GM23338 (cell line): ENCODE results near the gene LINGO1. TPM values are rescaled to one million over a fixed set of nuclear protein-coding genes. Genes with fewer than 3 reads are reported as not detected.
A peak's percentile ranks its signal among the peaks of the same experiment; 100 is the strongest.

ENCODE experiments used
- ATAC-seq: fragments of 200-7000 bp; cut with Tn5 transposase; 3 replicates; pipeline ENCODE4 v1.9.1; 2020
- DNase-seq: peaks from one replicate; pipeline ENCODE4 v3.0.0-alpha.2; 2015; ENCODE audit warnings: low spot score
- H2AFZ ChIP-seq: fragments of 200-600 bp; sonication (generic); 2 replicates; pipeline ENCODE4 v1.8.0; 2016; ENCODE audit warnings: antibody characterized with exemption, mild to moderate bottlenecking, moderate library complexity
- H3F3A ChIP-seq: fragments of 200-600 bp; sonication (generic); replicated peaks from 2 replicates; pipeline ENCODE4 v1.8.0; 2017; ENCODE audit warnings: antibody characterized with exemption, mixed run types, low read depth
- H3K27ac ChIP-seq: fragments of 200-600 bp; sonication (generic); 2 replicates; pipeline ENCODE4 v1.6.1; 2016; ENCODE audit warnings: low read depth
- H3K27me3 ChIP-seq: fragments of 200-600 bp; sonication (generic); 2 replicates; pipeline ENCODE4 v1.8.0; 2016; ENCODE audit warnings: mild to moderate bottlenecking, mixed run types, moderate library complexity; ENCODE audit not compliant: insufficient read depth
- H3K36me3 ChIP-seq: fragments of 200-600 bp; sonication (generic); 2 replicates; pipeline ENCODE4 v1.8.0; 2016; ENCODE audit warnings: mild to moderate bottlenecking; ENCODE audit not compliant: insufficient read depth
- H3K4me1 ChIP-seq: fragments of 200-600 bp; sonication (generic); 2 replicates; pipeline ENCODE4 v1.8.0; 2016; ENCODE audit warnings: mild to moderate bottlenecking, moderate library complexity; ENCODE audit not compliant: insufficient read depth
- H3K4me2 ChIP-seq: fragments of 200-600 bp; sonication (generic); 2 replicates; pipeline ENCODE4 v1.7.1; 2017; ENCODE audit warnings: mixed run types
- H3K4me3 ChIP-seq: fragments of 200-600 bp; sonication (generic); 2 replicates; pipeline ENCODE4 v1.6.1; 2016; ENCODE audit warnings: mixed run types
- H3K79me2 ChIP-seq: fragments of 200-600 bp; sonication (generic); replicated peaks from 2 replicates; pipeline ENCODE4 v1.8.0; 2017; ENCODE audit warnings: mild to moderate bottlenecking; ENCODE audit not compliant: insufficient read depth
- H3K9me2 ChIP-seq: fragments of 200-600 bp; sonication (generic); 2 replicates; pipeline ENCODE4 v1.8.0; 2017; ENCODE audit not compliant: insufficient read depth
- H4K20me1 ChIP-seq: fragments of 200-600 bp; sonication (generic); replicated peaks from 2 replicates; pipeline ENCODE4 v1.8.0; 2017; ENCODE audit warnings: mild to moderate bottlenecking; ENCODE audit not compliant: insufficient read depth
- H3K27ac Mint-ChIP-seq: 2 replicates; pipeline ENCODE4 v1.8.0; 2020; ENCODE audit warnings: inconsistent platforms, mild to moderate bottlenecking, moderate library complexity, mixed read lengths
- H3K27me3 Mint-ChIP-seq: 3 replicates; pipeline ENCODE4 v1.8.0; 2022; ENCODE audit warnings: low read depth, mild to moderate bottlenecking, moderate library complexity, mixed read lengths, inconsistent platforms; ENCODE audit not compliant: insufficient read depth, poor library complexity
- H3K36me3 Mint-ChIP-seq: 3 replicates; pipeline ENCODE4 v1.8.0; 2021; ENCODE audit warnings: low read depth, mild to moderate bottlenecking, inconsistent platforms, moderate library complexity, mixed read lengths
- H3K4me1 Mint-ChIP-seq: 3 replicates; pipeline ENCODE4 v1.8.0; 2020; ENCODE audit warnings: mild to moderate bottlenecking, inconsistent platforms, mixed read lengths
- H3K4me3 Mint-ChIP-seq: 3 replicates; pipeline ENCODE4 v1.8.0; 2021; ENCODE audit warnings: moderate library complexity, mild to moderate bottlenecking, inconsistent platforms, mixed read lengths
- H3K9me3 Mint-ChIP-seq: 3 replicates; pipeline ENCODE4 v1.8.0; 2020; ENCODE audit warnings: moderate library complexity, mild to moderate bottlenecking, inconsistent platforms, mixed read lengths
- EZH2 ChIP-seq: fragments of 200-600 bp; sonication (generic); IDR thresholded peaks from one replicate; pipeline ENCODE4 v1.8.0; 2017; ENCODE audit warnings: antibody characterized with exemption, mild to moderate bottlenecking, low read depth; ENCODE audit not compliant: unreplicated experiment
- POLR2AphosphoS5 ChIP-seq: IDR thresholded peaks from 2 replicates; pipeline ENCODE4 v1.6.1; 2016; ENCODE audit warnings: antibody characterized with exemption, low read depth
- STAT1 ChIP-seq: IDR thresholded peaks from one replicate; pipeline ENCODE4 v1.6.1; 2016; ENCODE audit warnings: antibody characterized with exemption; ENCODE audit not compliant: unreplicated experiment
- ZNF114 ChIP-seq: fragments of 250-450 bp; sonication (Bioruptor Pico); IDR thresholded peaks from 2 replicates; pipeline ENCODE4 v1.5.0; 2020; ENCODE audit warnings: mild to moderate bottlenecking, moderate library complexity
- ZNF331 ChIP-seq: fragments of 250-450 bp; sonication (Bioruptor Pico); IDR thresholded peaks from 2 replicates; pipeline ENCODE4 v1.5.0; 2020; ENCODE audit warnings: low read depth, mild to moderate bottlenecking, moderate library complexity
- polyA plus RNA-seq: library from polyadenylated mRNA; unstranded; fragments of >200 nt; fragmentation: Nextera tagmentation; extraction: Ambion mirVana; gene quantifications from 2 replicates; pipeline ENCODE4 v1.2.1, GENCODE V29; 2016
- total RNA-seq: library from RNA; depleted of rRNA; stranded (reverse); fragments of >200 nt; shearing (Covaris generic); gene quantifications from 2 replicates; pipeline ENCODE4 v1.2.3, GENCODE V29; 2014
- TF ChIP-seq, protein P1 (sequence below): fragments of 250-450 bp; sonication (Bioruptor Pico); IDR thresholded peaks from 2 replicates; pipeline ENCODE4 v1.5.0; 2020; ENCODE audit warnings: mild to moderate bottlenecking, moderate library complexity

LINGO1 gene
- total and polyA plus RNA-seq, 2 experiments from 2014 or later = 16.9 to 63.1 TPM

DNA sequence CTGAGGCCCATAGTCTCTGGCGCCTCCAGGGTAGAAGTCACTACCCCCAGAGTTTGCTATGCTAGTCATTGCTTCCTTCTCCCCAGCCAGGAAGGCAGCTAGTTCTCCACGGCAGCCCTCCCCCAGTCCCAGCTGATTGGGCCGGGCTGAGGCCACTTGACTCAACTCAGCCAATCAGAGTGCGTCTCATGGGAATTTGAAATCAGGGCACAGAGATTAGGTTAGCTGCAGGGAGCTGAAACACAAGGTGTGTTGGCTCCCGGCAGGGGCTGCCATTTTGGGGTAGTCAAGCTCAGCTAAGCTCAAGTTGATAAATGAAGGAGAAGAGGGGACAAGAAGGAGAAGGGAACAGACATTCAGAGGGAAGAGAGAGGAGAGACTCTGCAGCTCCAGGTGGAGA lies 32.8 kb downstream of the LINGO1 start:
- Histone ChIP-seq H3K36me3 (no peaks in the 10 kb centered on the region), H4K20me1 (no peaks in the 10 kb centered on the region), H3K4me3 (no peak overlapping the region), H3K4me1 (peaks cover 3% of the 10 kb centered on the region), H2AFZ (no peak overlapping the region), H3K9me2 (no peaks in the 10 kb centered on the region), H3K4me2 (no peak overlapping the region), H3K27ac (no peak overlapping the region), H3F3A (0 out of 2 replicates have a peak, but pooled peaks cover 5% of the 10 kb centered on the region), H3K27me3 (no peaks in the 10 kb centered on the region), H3K79me2 (no peaks in the 10 kb centered on the region)
- ATAC-seq (peak; percentile 59), DNase-seq (peak; percentile 75)
- peaks cover 3% of the 10 kb centered on the region; the same call in 1 of the 3 replicates for H3K9me3 Mint-ChIP-seq
- peaks cover 29% of the 10 kb centered on the region for H3K4me1 Mint-ChIP-seq
- H3K27me3 Mint-ChIP-seq = peaks cover 12% of the 10 kb centered on the region
- H3K27ac Mint-ChIP-seq = no peak overlapping the region
- TF ChIP-seq POLR2AphosphoS5 = peak; percentile 44; the same call in 1 of the 2 replicates
- TF ChIP-seq ZNF114 = no peak
- H3K4me3 Mint-ChIP-seq = no peak overlapping the region
- H3K36me3 Mint-ChIP-seq = no peaks in the 10 kb centered on the region

DNA sequence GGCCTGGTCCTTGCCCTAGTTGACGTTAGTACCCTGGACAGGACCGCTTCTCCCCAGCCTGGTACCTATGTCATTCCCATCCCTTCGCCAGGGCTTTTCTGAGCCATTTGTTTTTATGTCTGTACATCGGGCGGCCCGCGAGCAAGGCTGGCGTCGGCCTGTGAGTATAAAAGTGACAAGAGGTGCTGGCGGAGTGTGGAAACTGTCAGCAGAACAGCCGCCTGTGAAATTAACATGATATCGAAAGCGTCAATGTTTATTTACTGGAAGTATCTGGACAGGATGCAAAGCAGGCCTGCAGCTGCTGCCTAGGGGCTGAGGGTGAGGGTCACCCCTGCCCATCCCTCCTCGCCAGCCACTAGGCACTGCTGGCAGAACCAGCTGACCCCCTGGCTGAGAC lies 33.4 kb downstream of the LINGO1 start:
- H3K4me1 ChIP-seq = no peaks in the 10 kb centered on the region; the same call in 1 of the 2 replicates
- Mint-ChIP-seq H3K36me3 (no peaks in the 10 kb centered on the region), H3K27ac (no peak overlapping the region), H3K4me3 (no peak overlapping the region), H3K4me1 (peaks cover 24% of the 10 kb centered on the region), H3K9me3 (peaks cover under 1% of the 10 kb centered on the region; the same call in 1 of the 3 replicates), H3K27me3 (peaks cover 10% of the 10 kb centered on the region)
- H3K4me2 ChIP-seq = no peak overlapping the region
- ATAC-seq (no peak), DNase-seq (no peak)
- H3K4me3 ChIP-seq = no peak overlapping the region
- no peak overlapping the region for H2AFZ ChIP-seq
- H4K20me1 ChIP-seq = no peaks in the 10 kb centered on the region
- H3K27ac ChIP-seq = no peak overlapping the region
- H3K9me2 ChIP-seq = no peaks in the 10 kb centered on the region
- no peaks in the 10 kb centered on the region for H3K36me3 ChIP-seq
- TF ChIP-seq, protein P1, sequence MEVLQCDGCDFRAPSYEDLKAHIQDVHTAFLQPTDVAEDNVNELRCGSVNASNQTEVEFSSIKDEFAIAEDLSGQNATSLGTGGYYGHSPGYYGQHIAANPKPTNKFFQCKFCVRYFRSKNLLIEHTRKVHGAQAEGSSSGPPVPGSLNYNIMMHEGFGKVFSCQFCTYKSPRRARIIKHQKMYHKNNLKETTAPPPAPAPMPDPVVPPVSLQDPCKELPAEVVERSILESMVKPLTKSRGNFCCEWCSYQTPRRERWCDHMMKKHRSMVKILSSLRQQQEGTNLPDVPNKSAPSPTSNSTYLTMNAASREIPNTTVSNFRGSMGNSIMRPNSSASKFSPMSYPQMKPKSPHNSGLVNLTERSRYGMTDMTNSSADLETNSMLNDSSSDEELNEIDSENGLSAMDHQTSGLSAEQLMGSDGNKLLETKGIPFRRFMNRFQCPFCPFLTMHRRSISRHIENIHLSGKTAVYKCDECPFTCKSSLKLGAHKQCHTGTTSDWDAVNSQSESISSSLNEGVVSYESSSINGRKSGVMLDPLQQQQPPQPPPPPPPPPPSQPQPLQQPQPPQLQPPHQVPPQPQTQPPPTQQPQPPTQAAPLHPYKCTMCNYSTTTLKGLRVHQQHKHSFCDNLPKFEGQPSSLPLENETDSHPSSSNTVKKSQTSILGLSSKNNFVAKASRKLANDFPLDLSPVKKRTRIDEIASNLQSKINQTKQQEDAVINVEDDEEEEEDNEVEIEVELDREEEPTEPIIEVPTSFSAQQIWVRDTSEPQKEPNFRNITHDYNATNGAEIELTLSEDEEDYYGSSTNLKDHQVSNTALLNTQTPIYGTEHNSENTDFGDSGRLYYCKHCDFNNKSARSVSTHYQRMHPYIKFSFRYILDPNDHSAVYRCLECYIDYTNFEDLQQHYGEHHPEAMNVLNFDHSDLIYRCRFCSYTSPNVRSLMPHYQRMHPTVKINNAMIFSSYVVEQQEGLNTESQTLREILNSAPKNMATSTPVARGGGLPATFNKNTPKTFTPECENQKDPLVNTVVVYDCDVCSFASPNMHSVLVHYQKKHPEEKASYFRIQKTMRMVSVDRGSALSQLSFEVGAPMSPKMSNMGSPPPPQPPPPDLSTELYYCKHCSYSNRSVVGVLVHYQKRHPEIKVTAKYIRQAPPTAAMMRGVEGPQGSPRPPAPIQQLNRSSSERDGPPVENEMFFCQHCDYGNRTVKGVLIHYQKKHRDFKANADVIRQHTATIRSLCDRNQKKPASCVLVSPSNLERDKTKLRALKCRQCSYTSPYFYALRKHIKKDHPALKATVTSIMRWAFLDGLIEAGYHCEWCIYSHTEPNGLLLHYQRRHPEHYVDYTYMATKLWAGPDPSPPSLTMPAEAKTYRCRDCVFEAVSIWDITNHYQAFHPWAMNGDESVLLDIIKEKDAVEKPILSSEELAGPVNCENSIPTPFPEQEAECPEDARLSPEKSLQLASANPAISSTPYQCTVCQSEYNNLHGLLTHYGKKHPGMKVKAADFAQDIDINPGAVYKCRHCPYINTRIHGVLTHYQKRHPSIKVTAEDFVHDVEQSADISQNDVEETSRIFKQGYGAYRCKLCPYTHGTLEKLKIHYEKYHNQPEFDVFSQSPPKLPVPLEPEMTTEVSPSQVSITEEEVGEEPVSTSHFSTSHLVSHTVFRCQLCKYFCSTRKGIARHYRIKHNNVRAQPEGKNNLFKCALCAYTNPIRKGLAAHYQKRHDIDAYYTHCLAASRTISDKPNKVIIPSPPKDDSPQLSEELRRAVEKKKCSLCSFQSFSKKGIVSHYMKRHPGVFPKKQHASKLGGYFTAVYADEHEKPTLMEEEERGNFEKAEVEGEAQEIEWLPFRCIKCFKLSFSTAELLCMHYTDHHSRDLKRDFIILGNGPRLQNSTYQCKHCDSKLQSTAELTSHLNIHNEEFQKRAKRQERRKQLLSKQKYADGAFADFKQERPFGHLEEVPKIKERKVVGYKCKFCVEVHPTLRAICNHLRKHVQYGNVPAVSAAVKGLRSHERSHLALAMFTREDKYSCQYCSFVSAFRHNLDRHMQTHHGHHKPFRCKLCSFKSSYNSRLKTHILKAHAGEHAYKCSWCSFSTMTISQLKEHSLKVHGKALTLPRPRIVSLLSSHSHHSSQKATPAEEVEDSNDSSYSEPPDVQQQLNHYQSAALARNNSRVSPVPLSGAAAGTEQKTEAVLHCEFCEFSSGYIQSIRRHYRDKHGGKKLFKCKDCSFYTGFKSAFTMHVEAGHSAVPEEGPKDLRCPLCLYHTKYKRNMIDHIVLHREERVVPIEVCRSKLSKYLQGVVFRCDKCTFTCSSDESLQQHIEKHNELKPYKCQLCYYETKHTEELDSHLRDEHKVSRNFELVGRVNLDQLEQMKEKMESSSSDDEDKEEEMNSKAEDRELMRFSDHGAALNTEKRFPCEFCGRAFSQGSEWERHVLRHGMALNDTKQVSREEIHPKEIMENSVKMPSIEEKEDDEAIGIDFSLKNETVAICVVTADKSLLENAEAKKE (CRISPR knock-in tag) = no peak
- TF ChIP-seq STAT1 (no peak), ZNF331 (CRISPR knock-in tag) (no peak), EZH2 (no peak)
- H3F3A ChIP-seq = 0 out of 2 replicates have a peak, but pooled peaks cover 5% of the 10 kb centered on the region
- H3K27me3 ChIP-seq = no peaks in the 10 kb centered on the region
- H3K79me2 ChIP-seq = no peaks in the 10 kb centered on the region
